Ishikawa (cell line): ENCODE measurements around the gene CCDC50.

ENCODE experiments used
- CEBPB ChIP-seq: IDR thresholded peaks from 2 replicates; pipeline ENCODE4 v1.6.1; 2012
- CREB1 ChIP-seq: IDR thresholded peaks from 2 replicates; pipeline ENCODE4 v1.6.1; 2012; ENCODE audit warnings: low read depth
- EGR1 ChIP-seq: IDR thresholded peaks from 2 replicates; pipeline ENCODE4 v1.6.1; 2012
- EP300 ChIP-seq: IDR thresholded peaks from 2 replicates; pipeline ENCODE4 v1.6.1; 2012; ENCODE audit warnings: borderline replicate concordance
- FOXM1 ChIP-seq: IDR thresholded peaks from 2 replicates; pipeline ENCODE4 v1.6.1; 2012; ENCODE audit warnings: low read depth, borderline replicate concordance
- MAX ChIP-seq: IDR thresholded peaks from 2 replicates; pipeline ENCODE4 v1.6.1; 2012
- NFIC ChIP-seq: IDR thresholded peaks from 2 replicates; pipeline ENCODE4 v1.6.1; 2012
- RAD21 ChIP-seq: IDR thresholded peaks from 2 replicates; pipeline ENCODE4 v1.6.1; 2012; ENCODE audit warnings: low read depth
- REST ChIP-seq: IDR thresholded peaks from 2 replicates; pipeline ENCODE4 v1.6.1; 2012; ENCODE audit warnings: low read depth, mild to moderate bottlenecking
- TAF1 ChIP-seq: IDR thresholded peaks from 2 replicates; pipeline ENCODE4 v1.6.1; 2012; ENCODE audit warnings: low read depth, mild to moderate bottlenecking
- TEAD4 ChIP-seq: IDR thresholded peaks from 2 replicates; pipeline ENCODE4 v1.6.1; 2012
- USF1 ChIP-seq: IDR thresholded peaks from 2 replicates; pipeline ENCODE4 v1.6.1; 2012
- ZBTB7A ChIP-seq: IDR thresholded peaks from 2 replicates; pipeline ENCODE4 v1.6.1; 2012; ENCODE audit warnings: low read depth

- TF ChIP-seq REST = no peak
- no peak for TF ChIP-seq RAD21
- TF ChIP-seq EGR1 = no peak
- TF ChIP-seq EP300 = no peak
- TF ChIP-seq MAX = no peak
- TF ChIP-seq TAF1 = no peak
- TF ChIP-seq CREB1 = no peak
- TF ChIP-seq ZBTB7A = no peak
- TF ChIP-seq CEBPB = no peak
- TF ChIP-seq TEAD4 = no peak
- TF ChIP-seq FOXM1 = no peak
- no peak for TF ChIP-seq USF1
- no peak for TF ChIP-seq NFIC
Observed at GRCh38 chr3:191444569-191444968, 115.4 kb downstream of the CCDC50 start.
